Lung (tissue), 12 donors: ENCODE measurements around the gene IL17RD. TPM values are rescaled to one million over a fixed set of nuclear protein-coding genes. Genes with fewer than 3 reads are reported as not detected.
A peak's percentile ranks its signal among the peaks of the same experiment; 100 is the strongest.

Experiments used
- ATAC-seq: fragments of 200-7000 bp; cut with Tn5 transposase; one replicate; pipeline ENCODE4 v1.9.1; 2020; ENCODE audit warnings: moderate number of reproducible peaks; ENCODE audit not compliant: insufficient read depth, low FRiP score
- DNase-seq, 3 donors: peaks; one replicate each; pipeline ENCODE4 v3.0.0-alpha.2; 2013 to 2017
- H3K27ac ChIP-seq, 2 donors: one replicate each; pipeline ENCODE4 v1.5.1; 2013; ENCODE audit warnings: mild to moderate bottlenecking in 2 of 2, moderate library complexity in 2 of 2, control low read depth in 1 of 2, inconsistent platforms in 1 of 2, low read depth in 1 of 2, low read length in 1 of 2
- H3K27me3 ChIP-seq, 3 donors: one replicate each; pipeline ENCODE4 v1.5.1; 2013; ENCODE audit warnings: low read length in 2 of 3; ENCODE audit not compliant: control insufficient read depth in 3 of 3, insufficient read depth in 3 of 3
- H3K36me3 ChIP-seq, 4 donors: one replicate each; pipeline ENCODE4 v1.5.1; 2013; ENCODE audit warnings: low read length in 4 of 4, mild to moderate bottlenecking in 1 of 4, moderate library complexity in 1 of 4; ENCODE audit not compliant: control insufficient read depth in 4 of 4, insufficient read depth in 4 of 4
- H3K4me1 ChIP-seq, 5 donors: one replicate each; pipeline ENCODE4 v1.5.1; 2013; ENCODE audit warnings: low read length in 5 of 5, mild to moderate bottlenecking in 2 of 5, moderate library complexity in 1 of 5; ENCODE audit not compliant: control insufficient read depth in 5 of 5, insufficient read depth in 5 of 5
- H3K4me3 ChIP-seq: one replicate; pipeline ENCODE4 v1.5.1; 2013; ENCODE audit warnings: mild to moderate bottlenecking, control low read depth, moderate library complexity
- H3K9ac ChIP-seq, 2 donors: one replicate each; pipeline ENCODE4 v1.5.1; 2013; ENCODE audit warnings: low read length in 2 of 2, control low read depth in 1 of 2; ENCODE audit not compliant: insufficient read depth in 1 of 2
- H3K9me3 ChIP-seq, 4 donors: one replicate each; pipeline ENCODE4 v1.5.1; 2013; ENCODE audit warnings: low read length in 3 of 4, mild to moderate bottlenecking in 1 of 4, moderate library complexity in 1 of 4; ENCODE audit not compliant: control insufficient read depth in 4 of 4, insufficient read depth in 3 of 4
- CTCF ChIP-seq: IDR thresholded peaks from 2 replicates; pipeline ENCODE4 v1.5.1; 2012; ENCODE audit warnings: mild to moderate bottlenecking; ENCODE audit errors: control extremely low read depth, extremely low read depth
- WGBS, 2 donors: extraction: QIAGEN DNeasy Blood & Tissue Kit; methylation state at CpG; one replicate each; pipeline ENCODE4 v1.1.7; 2013; 5-methylcytosine and 5-hydroxymethylcytosine counted together
- polyA plus RNA-seq, 2 donors: library from polyadenylated mRNA; stranded (reverse); fragments of 200-250 nt; gene quantifications; one replicate each; pipeline ENCODE4 v1.2.1, GENCODE V29; 2013
- total RNA-seq, 2 donors: library from RNA; depleted of rRNA in 1 of 2; stranded (reverse); fragments of >200 nt in 1 of 2; gene quantifications; one replicate each; pipeline ENCODE4 v1.2.1, GENCODE V29; 2014 to 2021
- donor health status: control.
- donor health status: control.
- donor health status: Bipolar disorder and iron deficiency.
- donor health status: healthy.
- donor health status: DM: yes; HTN: yes; CAD: no.

IL17RD gene
- total and polyA plus RNA-seq, 4 donors: 0.22 to 4.8 (median 1.1) TPM

GRCh38 chr3:57141719-57142410, 23.3 kb downstream of the IL17RD start:
- Histone ChIP-seq H3K27me3 (no peaks in the 10 kb centered on the region), H3K27ac (no peak overlapping the region), H3K4me1 (peaks cover 0 to 14% (median 0%) of the 10 kb centered on the region in 5 donors), H3K9me3 (no peaks in the 10 kb centered on the region), H3K9ac (no peak overlapping the region), H3K36me3 (no peaks in the 10 kb centered on the region), H3K4me3 (no peak overlapping the region)
- ATAC-seq (no peak), DNase-seq (peak in 1 of 3 donors; percentile 53)
- 24 to 43% methylated on average over 5 of the region's 5 CpGs for WGBS, 2 donors
- no peak for TF ChIP-seq CTCF

GRCh38 chr3:57140894-57141293, 24.3 kb downstream of the IL17RD start:
- H3K27ac ChIP-seq: no peak overlapping the region
- H3K4me1 ChIP-seq: peaks cover 0 to 14% (median 1%) of the 10 kb centered on the region in 5 donors
- no peak overlapping the region for H3K4me3 ChIP-seq
- no peaks in the 10 kb centered on the region for H3K36me3 ChIP-seq
- 95 to 96% methylated on average over 5 of the region's 5 CpGs for WGBS, 2 donors
- no peaks in the 10 kb centered on the region for H3K9me3 ChIP-seq
- TF ChIP-seq CTCF: no peak
- no peak for ATAC-seq
- DNase-seq: no peak
- H3K9ac ChIP-seq: no peak overlapping the region
- no peaks in the 10 kb centered on the region for H3K27me3 ChIP-seq

DNA sequence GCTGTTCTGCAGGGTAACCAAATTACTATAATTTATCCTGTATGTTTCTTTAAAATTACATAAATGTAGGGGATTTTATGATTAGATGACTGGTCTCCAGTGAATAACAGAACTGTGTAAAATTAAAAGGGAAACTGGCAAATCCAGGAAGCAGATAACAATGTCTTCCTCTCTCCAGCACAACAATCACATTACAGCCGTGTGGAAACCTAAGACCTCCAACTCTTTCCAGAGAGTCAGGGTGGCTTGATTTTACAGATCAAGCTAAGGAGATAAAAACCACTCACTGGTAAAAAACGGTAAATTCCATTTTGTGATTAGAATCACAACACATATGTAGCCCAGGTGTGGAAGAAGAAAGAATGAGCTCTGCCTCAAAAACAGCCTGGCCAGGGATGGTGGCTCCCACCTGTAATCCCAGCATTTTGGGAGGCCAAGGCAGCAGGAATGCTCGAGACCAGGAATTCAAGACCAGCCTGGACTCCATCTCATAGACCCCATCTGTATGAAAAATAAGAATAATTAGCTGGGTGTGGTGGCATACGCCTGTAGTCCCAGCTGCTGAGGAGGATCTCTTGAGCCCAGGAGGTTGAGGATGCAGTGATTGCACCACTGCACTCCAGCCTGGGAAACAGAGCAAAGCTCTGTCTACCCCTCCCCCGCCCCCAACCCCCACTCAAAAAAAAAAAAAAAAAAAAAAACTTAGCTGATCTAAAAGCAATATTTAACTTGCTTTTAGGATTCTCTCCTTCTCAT, 29.0 kb downstream of the IL17RD start:
- Histone ChIP-seq H3K36me3 (no peaks in the 10 kb centered on the region), H3K4me3 (no peak overlapping the region), H3K27ac (no peak overlapping the region), H3K27me3 (no peaks in the 10 kb centered on the region), H3K9me3 (no peaks in the 10 kb centered on the region), H3K9ac (no peak overlapping the region), H3K4me1 (peaks cover 0 to 14% (median 1%) of the 10 kb centered on the region in 5 donors)
- no peak for ATAC-seq
- DNase-seq: no peak
- TF ChIP-seq CTCF: no peak
- 70 to 76% methylated on average over 5 of the region's 5 CpGs for WGBS, 2 donors
